HG02885 (cell line): ENCODE measurements around the gene SDHB.

Source experiments
- ATAC-seq: cut with Tn5 transposase; IDR thresholded peaks from one replicate; pipeline ENCODE4 v1.9.1; 2021; ENCODE audit warnings: mild to moderate bottlenecking; ENCODE audit not compliant: unreplicated experiment, poor library complexity

Gene SDHB

DNA sequence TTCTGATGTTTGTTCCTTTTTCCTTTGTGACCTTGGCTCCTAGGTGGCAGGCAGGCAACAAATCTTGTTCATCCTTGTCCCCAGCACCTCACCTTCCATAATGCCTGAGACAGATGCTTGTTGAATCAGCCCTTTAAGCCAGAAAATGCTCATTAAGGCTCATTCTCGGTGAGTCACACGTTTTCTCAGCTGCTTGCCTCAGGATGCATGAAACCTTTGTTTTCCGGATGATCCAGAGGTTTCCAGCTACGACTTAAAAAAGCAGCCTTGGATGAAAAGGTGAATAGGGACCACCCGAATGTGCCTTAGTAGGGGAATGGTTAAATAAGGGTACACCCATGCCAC lies 37.5 kb downstream of the SDHB start:
- ATAC-seq = no peak

DNA sequence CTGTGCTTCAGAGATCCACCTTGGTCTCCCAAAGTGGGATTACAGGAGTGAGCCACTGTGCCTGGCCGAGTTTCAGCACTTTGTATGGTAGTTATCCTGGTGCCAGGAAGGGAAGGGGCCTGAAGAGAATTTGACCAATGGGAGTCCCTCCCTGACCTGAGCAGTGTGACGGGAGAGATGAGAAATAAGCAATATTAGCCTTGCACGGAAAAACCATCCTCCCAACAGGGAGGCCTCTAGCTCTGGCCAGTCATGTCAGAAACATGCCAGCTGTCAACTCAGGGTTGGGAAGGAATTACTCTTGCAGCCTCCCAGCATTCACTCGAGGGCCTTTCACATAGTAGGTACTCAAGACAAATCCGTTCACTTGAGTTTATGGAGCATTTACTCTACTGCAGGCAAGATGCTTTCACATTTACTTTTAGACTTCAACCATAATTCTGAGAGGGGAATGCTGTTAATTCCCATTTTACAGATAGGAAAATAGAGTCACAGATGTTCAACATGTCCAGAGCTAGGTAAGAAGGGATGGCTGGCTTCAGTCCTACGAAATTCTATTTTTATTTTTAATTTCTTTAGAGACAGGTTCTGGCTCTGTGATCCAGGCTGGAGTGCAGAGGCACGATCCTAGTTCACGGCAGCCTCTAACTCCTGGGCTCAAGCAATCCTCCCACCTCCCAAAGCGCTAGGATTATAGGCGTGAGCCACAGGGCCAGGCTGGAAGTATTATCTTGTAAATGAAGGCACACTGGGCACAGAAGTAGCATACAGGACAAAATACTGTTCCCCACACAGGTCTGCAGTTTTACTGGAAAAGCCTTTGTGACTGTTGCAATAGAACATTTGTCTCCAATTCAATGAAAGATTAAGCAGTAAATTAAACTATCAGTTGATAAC lies 38.9 kb downstream of the SDHB start:
- no peak for ATAC-seq

DNA sequence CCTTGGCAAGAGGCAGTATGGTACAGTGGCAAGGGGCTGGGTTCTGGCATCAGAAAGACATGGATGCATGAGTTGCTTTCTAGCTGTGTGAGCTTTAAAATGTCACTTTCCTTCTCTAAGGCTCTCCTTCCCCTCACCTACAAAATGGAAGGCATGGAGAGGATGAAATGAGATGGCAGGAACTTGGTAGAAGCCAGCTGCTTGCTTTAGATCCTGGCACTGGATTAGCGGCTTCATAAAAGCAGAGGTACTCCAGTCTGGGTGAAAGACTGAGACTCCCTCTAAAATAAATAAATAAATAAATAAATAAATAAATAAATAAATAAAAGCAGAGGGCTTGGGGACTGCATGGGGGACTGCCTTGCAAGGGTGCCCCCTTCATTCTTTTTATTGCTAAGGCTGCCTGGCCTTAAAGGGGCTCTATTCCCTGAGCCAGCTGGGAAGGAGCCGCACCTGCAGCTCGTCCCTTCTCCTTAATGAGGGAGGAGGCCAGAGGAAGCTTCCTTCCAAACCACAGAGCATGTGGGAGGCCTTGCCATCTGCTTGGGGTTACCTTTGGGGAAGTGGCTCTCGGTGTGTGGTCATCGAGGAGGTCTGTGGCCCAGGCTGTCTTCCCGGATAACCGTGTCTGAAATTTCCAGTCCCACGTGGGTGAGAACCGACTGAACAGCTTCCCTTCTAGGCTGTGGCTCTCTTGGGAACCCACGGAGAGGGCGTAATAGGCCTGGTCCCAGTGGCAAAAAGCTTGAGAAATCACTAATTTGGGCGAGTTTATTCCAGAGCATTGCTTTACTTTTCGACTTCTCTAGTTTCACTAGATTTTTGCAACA lies 40.1 kb downstream of the SDHB start:
- ATAC-seq = no peak

DNA sequence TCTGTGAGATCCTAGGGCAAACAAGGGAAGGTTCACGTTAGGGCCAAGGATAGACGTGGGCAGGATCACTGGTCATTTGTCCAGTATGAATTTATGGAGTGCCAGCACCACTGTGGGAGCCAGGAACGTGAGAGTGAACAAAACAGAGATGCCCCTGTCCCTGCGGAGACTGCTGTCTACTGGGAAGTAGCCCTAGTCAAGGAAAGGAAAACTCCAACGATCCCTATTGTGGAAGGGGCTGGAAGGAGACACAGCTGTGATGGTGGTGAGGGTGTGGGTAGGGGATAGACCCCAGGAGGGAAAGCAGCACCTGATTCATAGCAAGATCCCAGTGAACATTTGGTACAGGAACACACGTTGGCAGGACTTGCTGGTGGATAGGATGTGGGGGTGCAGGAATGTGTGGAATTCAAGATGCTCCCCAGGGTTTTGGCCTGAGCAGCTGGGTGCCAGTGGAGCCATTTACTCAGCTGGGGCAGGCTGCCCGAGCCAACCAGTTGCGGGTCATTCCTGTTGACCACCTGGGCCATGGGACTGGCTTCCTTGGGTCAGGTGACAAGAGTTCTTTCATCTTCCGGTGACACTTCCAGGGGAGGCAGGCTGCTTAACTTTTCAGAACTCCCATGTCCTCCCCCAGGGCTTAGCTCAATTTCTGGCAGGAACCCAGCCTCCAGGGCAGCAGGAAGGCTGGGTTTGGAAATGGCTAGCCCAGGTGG lies 40.9 kb downstream of the SDHB start:
- ATAC-seq = no peak

DNA sequence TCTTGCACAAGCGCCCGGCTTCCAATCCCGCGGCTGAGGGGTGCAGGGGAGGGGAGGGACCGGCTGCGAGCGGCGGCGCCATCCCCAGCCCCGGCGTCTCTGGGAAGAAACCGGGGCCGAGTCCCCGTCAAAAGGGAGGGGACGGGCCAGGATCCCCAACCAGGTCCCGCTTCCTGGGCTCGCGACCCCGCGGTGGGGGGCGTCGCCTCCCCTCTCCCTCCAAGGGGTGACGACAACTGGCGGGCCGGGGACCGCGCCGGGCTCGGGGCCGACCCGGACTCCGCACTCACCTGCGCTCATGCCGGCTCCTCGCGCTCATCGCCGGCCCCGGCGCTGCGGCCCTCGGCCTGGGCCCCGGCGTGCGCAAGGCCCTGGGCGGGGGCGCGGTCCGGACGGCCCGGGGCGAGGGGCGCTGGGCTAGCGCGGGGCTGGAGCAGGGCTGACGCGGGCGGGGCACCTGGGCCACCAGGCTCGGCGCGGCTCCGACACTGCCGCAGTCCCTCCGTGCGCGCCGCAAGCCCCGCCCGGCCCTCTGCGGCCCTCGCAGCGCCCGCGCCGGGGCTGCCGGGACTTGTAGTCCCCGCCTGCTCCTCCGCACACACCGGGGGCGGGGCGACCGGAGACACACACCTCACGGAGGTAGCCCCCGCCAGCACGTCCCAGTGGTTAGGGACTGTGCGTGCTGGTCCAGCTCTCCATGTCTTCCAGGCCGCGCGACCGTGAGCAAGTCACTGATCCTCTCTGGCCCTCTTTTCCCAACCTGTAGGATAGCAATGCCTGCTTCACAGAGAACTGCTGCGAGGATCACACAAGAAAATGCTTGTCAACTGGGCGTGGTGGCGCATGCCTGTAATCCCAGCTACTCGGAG lies 42.2 kb downstream of the SDHB start, which contains the start of gene ATP13A2:
Gene ATP13A2 (minus strand): TSS at position 490 of the 869 bp plus-strand sequence. CDS start 190 bp downstream, at position 300.
- ATAC-seq = peak; percentile 85

DNA sequence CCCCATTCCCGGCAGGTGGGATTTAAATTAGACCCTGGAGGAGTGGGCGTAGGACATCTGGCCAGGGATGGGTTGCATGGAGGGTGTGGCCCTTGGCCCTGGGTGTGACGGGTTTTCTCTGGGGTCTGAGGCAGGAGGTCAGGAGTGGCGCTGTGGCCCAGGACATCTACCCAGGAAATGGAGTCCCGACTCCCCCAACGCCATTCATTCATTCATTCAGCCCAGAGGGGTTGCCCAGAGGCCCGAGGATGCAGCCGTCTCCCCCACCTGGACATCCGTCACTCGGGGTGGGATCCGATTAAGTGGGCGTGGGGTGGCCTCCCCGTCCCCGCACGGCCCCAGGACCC lies 42.8 kb downstream of the SDHB start:
- ATAC-seq = no peak

DNA sequence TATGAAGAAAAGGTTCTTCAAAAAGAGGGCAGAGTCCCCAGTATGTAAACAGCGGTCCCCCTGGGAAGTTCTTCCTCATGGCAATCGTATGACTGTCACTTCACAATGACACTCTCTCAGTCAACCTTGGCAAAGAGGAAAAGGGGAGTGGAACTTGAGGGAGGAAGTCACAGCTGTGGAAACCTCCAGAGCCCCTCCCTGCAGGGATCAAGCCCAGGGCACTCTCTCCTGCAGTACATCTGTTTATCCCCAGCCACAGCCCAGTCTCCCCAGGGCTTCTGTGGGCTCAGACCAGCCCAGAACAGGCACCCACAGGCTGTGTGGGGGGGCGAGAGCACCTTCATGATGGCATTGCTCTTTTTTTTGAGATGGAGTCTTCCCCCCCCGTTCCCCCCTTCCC lies 44.1 kb downstream of the SDHB start:
- no peak for ATAC-seq

DNA sequence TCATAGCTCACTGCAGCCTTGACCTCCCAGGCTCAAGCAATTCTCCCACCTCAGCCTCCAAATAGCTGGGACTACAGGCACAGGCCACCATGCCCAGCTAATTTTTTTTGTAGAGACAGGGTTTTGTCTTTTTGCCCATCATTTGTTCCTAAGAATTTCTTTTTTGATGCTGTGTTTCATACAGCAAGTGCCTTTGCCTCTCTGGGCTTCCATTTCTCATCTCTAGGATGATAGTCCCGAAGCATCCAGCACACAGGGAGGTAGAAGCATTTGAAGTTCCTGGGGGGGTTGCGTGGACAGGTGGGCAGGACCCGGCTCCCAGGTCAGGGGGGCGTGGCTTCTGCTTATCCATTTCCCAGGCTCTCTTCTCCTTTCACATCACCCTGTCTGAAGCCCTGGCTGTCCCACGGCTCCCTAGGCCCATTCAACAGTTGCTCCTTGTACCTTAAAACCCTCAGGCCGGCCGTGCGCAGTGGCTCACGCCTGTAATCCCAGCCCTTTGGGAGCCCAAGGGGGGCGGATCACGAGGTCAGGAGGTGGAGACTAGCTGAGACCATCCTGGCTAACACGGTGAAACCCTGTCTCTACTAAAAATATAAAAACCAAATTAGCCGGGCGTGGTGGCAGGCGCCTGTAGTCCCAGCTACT lies 45.5 kb downstream of the SDHB start:
- ATAC-seq = no peak

DNA sequence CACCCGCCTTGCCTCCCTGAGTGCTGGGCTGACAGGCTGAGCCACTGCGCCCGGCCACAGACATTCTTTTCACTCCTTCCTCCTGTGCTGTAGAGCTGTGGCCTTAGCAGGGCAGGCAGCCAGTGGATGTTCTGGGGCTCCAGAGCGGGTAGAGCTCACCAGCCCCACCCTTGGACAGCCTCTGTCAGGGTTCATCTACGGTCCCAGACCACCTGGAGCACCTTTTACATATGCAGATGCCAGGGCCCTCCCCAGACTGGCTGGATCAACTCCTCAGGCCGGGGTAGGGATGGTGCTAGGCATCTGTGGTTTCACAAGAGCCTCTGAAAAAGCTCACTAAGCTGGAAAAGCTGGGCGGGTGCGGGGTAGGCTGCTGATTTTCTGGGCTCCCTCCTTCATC lies 46.7 kb downstream of the SDHB start:
- no peak for ATAC-seq

DNA sequence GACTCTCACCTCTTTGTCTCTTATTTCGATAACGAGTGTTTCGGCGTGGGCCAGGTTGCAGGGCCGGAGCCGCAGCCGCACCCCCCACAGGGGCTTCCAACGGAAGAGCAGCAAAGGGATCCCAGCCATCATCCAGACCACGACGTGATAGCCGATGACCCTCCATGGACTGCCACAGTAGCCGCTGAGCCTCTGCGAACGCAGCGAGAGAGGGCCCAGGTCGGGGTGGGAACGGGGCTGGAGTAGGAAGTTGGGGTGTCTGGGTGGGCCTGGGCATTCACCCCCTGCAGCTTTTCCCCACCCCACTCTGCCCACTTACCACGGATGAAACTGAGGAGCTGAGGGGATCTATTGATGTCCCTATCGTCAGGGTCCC lies 48.5 kb downstream of the SDHB start:
- ATAC-seq = no peak

DNA sequence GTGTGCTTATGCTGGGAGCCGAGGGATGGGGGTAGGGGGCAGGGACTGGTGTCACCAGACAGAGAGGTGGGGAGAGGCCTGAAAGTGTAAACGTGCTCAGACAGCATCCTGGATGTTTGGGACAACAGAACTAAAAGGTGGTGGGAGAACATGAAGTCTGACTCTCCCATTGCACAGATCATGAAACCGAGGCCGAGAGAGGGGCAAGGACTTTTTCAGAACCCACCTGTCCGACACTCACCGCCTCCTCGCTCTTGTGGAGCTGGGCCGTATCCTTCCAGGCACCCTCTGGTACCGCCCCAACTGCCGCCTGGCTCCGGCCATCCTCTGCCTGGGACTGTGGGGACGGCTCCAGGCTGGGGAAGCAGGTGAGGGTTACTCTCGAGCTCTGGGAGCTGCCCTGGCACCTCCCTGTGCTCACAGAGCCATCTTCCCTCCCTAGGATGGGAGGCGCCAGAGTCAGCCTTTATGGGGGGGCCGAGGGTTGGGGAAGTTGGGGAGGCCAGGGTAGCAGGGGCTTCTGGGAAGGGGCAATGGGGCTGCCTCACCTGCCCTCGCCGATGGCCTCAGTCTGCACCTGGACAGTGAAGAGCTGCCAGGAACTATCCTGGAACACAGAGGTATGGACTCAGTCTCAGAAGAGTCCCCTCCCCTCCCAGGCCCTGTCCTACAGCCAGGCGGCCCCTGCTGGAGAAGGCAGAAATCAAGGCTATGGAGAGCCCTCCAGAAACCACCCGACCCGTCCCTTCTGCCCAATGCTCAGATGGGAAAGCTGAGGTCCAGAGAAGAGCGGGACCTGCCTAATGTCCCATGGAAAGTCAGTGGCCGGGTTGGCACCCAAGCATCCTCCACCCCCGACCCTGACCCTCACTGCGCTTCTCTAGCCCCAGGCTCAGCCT lies 49.1 kb downstream of the SDHB start:
- ATAC-seq = no peak

DNA sequence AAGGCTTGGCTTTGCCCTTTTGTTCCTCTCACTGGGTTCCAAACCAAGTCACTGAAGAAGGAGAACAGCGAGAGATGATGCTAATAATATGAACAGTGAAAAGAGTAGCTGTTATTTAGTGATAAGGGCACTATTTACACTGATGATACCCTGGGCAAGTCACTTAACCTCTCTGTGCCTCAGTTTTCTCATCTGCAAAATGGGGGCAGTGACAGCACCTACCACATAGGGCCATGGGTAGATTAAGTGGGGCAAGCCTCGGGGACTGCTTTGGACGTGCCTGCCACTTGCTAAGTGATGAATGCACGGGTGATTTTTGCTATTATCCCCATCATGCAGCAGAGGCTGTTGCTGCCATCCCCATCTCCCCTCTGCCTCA lies 51.3 kb downstream of the SDHB start:
- ATAC-seq = no peak

DNA sequence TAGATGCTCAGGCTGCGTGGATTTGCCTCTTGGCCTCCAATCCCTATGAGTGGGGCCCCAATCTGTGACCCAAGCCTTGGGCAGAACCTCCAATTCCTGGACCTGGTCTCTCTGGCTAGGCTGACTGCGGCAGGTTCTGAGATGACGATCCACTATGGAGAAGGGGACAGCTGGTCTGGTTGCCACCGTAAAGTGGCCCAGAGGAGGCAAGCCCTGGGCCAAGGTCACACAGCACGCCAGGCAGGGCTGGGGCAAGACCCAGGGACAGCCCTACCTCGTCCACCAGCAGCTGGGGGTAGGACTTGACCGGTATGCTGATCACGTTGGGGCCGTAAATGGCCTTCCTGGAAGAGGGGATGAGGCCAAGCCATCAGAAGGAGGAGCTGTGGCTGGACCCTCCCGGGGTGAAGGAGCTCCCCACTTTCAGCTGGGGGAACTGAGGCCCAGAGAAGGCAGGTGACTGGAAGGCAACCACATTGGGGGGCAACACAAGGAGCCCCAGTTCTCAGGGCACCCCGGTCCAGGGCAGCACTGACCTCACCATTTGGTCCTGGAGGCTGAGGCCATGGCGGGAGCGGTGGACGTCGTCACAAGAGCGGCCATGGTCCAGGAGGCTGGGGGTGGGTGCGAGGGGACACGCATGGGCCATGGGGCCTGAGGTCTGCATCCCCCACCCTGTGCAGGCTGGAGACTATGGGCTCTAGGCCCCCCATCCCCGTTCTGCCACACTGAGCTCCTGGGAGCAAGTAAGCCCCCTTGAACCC lies 51.9 kb downstream of the SDHB start:
- no peak for ATAC-seq

DNA sequence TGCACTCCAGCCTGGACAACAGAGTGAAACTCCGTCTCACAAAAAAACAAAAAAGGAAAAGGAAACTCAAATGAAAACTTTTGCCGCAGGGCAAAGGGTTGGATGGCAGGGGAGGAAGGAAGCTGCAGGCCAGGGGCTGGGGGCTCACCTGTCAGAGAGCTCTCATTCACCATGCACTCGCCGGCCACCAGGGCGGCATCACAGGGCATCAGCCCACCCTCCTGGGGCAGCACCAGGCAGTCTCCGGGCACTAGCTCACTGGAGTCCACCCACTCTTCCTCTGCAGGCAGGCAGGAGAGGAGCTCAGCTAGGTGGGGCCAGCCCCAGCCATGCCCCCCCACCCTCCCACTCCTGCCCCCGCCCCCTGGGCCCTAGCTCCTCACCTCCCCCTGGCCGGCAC lies 54.0 kb downstream of the SDHB start:
- no peak for ATAC-seq

DNA sequence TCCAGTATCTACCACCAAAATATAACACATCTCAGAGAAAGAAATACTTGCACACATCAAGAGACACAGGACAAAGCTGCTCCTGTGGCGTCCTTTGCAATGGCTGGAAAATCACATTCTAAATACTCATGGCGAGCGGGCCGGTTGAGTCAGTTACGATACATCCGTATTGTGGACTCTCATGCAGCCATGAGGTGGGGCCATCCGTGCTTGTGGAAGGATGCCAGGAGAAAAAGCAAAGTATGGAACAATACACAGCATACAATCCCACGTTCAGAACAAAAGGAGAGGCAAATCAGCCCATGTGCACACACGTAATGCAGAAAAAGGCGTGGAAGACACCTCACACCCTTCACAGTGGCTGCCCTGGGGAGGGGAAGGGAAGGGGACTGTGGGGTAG lies 55.2 kb downstream of the SDHB start:
- ATAC-seq = no peak

DNA sequence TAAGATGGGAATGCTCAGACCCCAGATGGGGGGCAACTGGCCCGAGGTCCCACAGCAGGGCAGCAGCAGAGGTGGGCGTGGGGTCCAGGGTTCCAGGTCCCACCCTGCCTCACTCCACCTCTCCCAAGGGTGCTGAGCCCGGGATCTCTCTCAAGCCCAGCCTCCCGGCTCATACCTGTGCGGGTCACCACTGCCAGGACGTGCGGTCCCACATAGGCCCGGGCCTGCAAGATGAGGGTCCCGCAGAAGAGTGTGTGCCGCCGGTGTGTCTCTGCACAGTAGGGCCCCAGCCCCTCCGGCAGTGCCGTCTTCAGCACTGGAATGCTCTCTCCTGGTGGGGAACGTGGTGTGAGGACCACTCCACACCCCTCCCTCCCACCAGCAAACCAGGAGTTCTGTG lies 57.0 kb downstream of the SDHB start:
- no peak for ATAC-seq

DNA sequence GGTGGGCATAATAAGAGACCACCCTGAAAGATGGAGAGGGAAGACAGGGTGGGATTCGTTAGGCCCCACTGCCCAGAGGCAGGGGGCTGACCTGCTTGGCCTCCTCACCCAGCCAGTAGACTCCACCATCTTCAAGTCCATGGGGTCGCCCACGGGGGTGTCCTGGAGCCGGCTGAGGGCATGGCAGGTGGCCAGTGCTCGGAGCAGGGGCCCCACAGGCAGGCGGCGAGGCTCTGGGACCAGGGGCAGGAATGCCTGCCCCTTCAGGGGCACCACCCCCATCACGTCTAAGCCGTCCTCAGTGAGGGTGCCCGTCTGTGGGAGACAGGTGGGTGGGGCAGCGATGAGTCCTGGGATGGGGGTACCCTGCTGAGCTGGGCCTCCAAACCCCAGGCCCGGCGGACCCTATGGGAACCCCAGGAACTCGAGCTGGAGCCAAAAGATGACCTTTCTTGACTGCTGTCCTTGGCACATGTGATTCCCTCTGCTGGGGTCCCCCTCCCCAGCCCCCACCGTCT lies 60.3 kb downstream of the SDHB start:
- no peak for ATAC-seq

DNA sequence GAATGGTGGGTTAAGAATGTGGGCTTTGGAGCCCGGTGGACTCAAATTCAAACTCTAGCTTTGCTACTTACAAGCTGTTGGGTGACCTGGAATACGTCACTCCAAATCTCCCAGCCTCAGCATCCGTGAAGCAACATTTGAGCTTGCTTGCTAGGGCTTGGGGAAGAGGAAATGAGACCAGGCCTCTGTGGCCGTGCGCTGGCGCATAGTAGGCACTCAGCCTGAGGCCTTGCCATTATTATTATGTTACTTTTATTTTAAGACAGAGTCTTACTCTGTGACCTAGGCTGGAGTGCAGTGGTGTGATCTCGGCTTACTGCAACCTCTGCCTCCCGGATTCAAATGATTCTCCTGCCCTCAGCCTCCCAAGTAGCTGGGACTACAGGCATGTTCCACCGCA lies 61.2 kb downstream of the SDHB start:
- no peak for ATAC-seq
